Smooth muscle cell (in vitro differentiated cells): ENCODE measurements around the gene KRT78. TPM values are rescaled to one million over a fixed set of nuclear protein-coding genes. Genes with fewer than 3 reads are reported as not detected.

ENCODE experiments used
- DNase-seq: peaks from one replicate; lab custom pipeline; 2025; ENCODE audit not compliant: unreplicated experiment; lab: John Stamatoyannopoulos, UW
- H2AFZ ChIP-seq: fragments of 200-600 bp; sonication (generic); 2 replicates; pipeline ENCODE4 v1.6.0; 2016; ENCODE audit warnings: antibody characterized with exemption, low read depth, mild to moderate bottlenecking
- H3F3A ChIP-seq: fragments of 200-600 bp; sonication (generic); 2 replicates; pipeline ENCODE4 v1.6.0; 2017; ENCODE audit warnings: antibody characterized with exemption, low read depth
- H3K27ac ChIP-seq: fragments of 200-600 bp; sonication (generic); 2 replicates; pipeline ENCODE4 v1.5.1; 2016; ENCODE audit warnings: low read depth, mild to moderate bottlenecking
- H3K27me3 ChIP-seq: fragments of 200-600 bp; sonication (generic); 2 replicates; pipeline ENCODE4 v1.6.1; 2016; ENCODE audit warnings: low read depth, mild to moderate bottlenecking
- H3K36me3 ChIP-seq: fragments of 200-600 bp; sonication (generic); 2 replicates; pipeline ENCODE4 v1.5.1; 2016; ENCODE audit warnings: low read depth
- H3K4me1 ChIP-seq: fragments of 200-600 bp; sonication (generic); 2 replicates; pipeline ENCODE4 v1.5.1; 2016; ENCODE audit warnings: low read depth
- H3K4me2 ChIP-seq: fragments of 200-600 bp; sonication (generic); 2 replicates; pipeline ENCODE4 v1.6.0; 2016; ENCODE audit warnings: mild to moderate bottlenecking
- H3K4me3 ChIP-seq: fragments of 200-600 bp; sonication (generic); 2 replicates; pipeline ENCODE4 v1.5.1; 2016; ENCODE audit warnings: mild to moderate bottlenecking
- H3K79me2 ChIP-seq: fragments of 200-600 bp; sonication (generic); 2 replicates; pipeline ENCODE4 v1.6.0; 2016; ENCODE audit warnings: low read depth, mild to moderate bottlenecking
- H3K9ac ChIP-seq: fragments of 200-600 bp; sonication (generic); 2 replicates; pipeline ENCODE4 v1.6.0; 2016; ENCODE audit warnings: low read depth
- H3K9me3 ChIP-seq: fragments of 200-600 bp; sonication (generic); replicated peaks from 2 replicates; pipeline ENCODE4 v1.5.1; 2016; ENCODE audit warnings: low read depth
- H4K20me1 ChIP-seq: fragments of 200-600 bp; sonication (generic); 2 replicates; pipeline ENCODE4 v1.6.0; 2016; ENCODE audit warnings: low read depth
- WGBS: methylation state at CpG from one replicate; pipeline ENCODE4 v1.1.7; 2016; ENCODE audit warnings: low lambda C conversion rate; 5-methylcytosine and 5-hydroxymethylcytosine counted together
- polyA plus RNA-seq: library from polyadenylated mRNA; unstranded; fragments of >200 nt; fragmentation: Nextera tagmentation; extraction: Ambion mirVana; gene quantifications from 2 replicates; pipeline ENCODE4 v1.2.1, GENCODE V29; 2016
- total RNA-seq: library from RNA; depleted of rRNA; stranded (reverse); fragments of >200 nt; gene quantifications from 2 replicates; pipeline ENCODE4 v1.2.3, GENCODE V29; 2014
- TF ChIP-seq, protein P1 (sequence below): fragments of 200-600 bp; sonication (generic); IDR thresholded peaks from 2 replicates; pipeline ENCODE4 v1.5.1; 2017; ENCODE audit warnings: borderline replicate concordance, mild to moderate bottlenecking, antibody characterized with exemption; ENCODE audit not compliant: insufficient read depth, poor library complexity, severe bottlenecking

KRT78 gene
- total and polyA plus RNA-seq, 2 experiments from 2014 or later: 1.6 to 2.7 TPM

DNA sequence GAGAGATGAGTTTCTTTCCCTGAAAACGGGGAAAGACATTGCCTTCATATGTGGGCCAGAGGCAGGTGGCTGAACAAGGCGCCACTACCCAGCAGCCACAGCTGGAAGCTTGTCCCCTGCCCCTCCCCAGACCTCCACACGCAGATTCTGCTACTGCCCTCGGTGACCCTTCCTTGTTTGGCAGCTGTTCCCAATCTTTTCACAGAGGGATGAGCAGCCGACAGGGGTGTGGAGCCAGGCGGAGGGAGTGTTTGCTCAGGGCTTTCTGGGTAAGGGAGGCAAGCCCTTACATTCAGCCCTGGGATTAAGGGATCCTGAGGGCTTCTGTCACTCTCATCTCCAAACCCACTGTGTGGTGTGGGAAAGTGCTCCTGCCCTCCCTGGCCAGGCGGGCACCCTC is 30.4 kb downstream of the KRT78 start:
- Histone ChIP-seq H3K79me2 (no peaks in the 10 kb centered on the region), H2AFZ (no peak overlapping the region), H3K4me1 (peaks cover 31% of the 10 kb centered on the region), H4K20me1 (no peaks in the 10 kb centered on the region), H3K27ac (no peak overlapping the region), H3K27me3 (peaks cover 9% of the 10 kb centered on the region), H3K36me3 (no peaks in the 10 kb centered on the region), H3K9me3 (no peaks in the 10 kb centered on the region), H3K4me2 (no peak overlapping the region), H3K9ac (no peak overlapping the region), H3K4me3 (no peak overlapping the region), H3F3A (no peaks in the 10 kb centered on the region)
- TF ChIP-seq, protein P1, sequence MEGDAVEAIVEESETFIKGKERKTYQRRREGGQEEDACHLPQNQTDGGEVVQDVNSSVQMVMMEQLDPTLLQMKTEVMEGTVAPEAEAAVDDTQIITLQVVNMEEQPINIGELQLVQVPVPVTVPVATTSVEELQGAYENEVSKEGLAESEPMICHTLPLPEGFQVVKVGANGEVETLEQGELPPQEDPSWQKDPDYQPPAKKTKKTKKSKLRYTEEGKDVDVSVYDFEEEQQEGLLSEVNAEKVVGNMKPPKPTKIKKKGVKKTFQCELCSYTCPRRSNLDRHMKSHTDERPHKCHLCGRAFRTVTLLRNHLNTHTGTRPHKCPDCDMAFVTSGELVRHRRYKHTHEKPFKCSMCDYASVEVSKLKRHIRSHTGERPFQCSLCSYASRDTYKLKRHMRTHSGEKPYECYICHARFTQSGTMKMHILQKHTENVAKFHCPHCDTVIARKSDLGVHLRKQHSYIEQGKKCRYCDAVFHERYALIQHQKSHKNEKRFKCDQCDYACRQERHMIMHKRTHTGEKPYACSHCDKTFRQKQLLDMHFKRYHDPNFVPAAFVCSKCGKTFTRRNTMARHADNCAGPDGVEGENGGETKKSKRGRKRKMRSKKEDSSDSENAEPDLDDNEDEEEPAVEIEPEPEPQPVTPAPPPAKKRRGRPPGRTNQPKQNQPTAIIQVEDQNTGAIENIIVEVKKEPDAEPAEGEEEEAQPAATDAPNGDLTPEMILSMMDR: no peak
- WGBS: 50% methylated on average over 7 of the region's 7 CpGs
- no peak for DNase-seq

DNA sequence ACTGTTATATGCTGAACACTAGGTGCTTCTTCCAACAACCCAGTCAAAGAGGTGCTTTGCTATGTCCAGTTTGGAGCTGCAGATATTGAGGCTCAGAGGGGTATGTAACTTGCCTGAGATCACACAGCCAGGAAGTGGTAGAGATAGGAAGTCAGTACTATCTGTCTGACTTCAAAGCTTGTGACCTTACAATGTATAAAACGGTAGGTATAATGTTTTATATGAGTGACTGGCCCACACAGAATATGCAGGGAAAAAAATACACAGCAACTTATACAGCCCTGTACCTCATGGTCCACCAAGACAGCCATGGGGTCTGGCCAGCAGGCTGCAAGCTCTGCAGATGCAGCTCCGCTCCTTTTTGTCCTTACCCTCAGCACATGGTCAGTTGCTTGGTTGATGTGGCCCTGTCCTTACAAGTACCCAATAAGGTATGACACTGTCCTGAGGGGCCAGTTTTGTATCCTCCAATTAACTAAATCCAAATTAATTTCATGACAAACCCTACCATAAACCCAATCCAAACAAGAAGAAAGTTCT is 31.0 kb downstream of the KRT78 start:
- TF ChIP-seq, protein P1: no peak
- Histone ChIP-seq H3K27ac (no peak overlapping the region), H3F3A (no peaks in the 10 kb centered on the region), H2AFZ (no peak overlapping the region), H3K79me2 (no peaks in the 10 kb centered on the region), H3K4me3 (no peak overlapping the region), H3K27me3 (peaks cover 9% of the 10 kb centered on the region), H4K20me1 (no peaks in the 10 kb centered on the region), H3K9me3 (no peaks in the 10 kb centered on the region), H3K4me1 (peaks cover 31% of the 10 kb centered on the region), H3K9ac (no peak overlapping the region), H3K4me2 (no peak overlapping the region), H3K36me3 (no peaks in the 10 kb centered on the region)
- no peak for DNase-seq
- 85% methylated on average over 2 of the region's 2 CpGs for WGBS

DNA sequence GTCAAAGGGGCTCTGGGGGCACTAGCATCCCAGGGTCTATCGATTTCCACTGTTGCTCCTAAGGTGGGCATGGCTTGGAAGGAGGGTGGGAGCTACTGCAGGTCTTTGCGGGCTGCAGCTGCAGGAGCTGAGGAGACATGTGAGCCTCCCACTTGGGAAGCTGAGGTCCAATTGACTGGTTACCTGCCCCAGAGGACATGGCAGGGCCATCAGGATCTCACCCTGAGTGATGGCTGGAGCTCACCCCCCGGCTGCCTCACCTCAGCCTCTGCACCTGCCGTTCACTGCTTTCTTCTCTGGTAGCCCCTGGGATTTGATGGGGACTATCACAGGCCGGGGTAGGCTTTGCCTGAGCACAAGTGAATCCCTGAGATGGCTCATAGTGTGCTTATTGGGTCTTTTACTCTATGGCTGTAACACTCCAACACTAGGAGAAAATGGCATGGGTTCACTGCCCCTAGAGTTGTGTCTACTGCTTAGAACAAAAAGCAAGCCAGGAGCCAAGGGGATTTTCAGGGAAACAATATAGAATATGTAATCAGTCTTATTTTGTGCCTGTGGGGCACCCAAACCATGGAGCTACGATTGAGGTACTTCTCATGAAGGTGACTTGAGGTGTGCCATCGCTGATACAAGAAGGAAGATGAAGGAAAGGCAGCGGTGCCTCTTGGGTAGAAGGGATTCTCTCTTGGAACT is 31.6 kb downstream of the KRT78 start:
- WGBS: 94% methylated on average over 8 of the region's 8 CpGs
- no peaks in the 10 kb centered on the region for H3F3A ChIP-seq
- H4K20me1 ChIP-seq: no peaks in the 10 kb centered on the region

More for the DNA sequence above, 31.6 kb downstream of the KRT78 start:
- Histone ChIP-seq H3K4me1 (peaks cover 31% of the 10 kb centered on the region), H3K36me3 (no peaks in the 10 kb centered on the region), H3K79me2 (no peaks in the 10 kb centered on the region), H3K27me3 (peaks cover 9% of the 10 kb centered on the region), H3K9me3 (no peaks in the 10 kb centered on the region), H2AFZ (no peak overlapping the region), H3K4me2 (no peak overlapping the region), H3K4me3 (no peak overlapping the region), H3K9ac (no peak overlapping the region), H3K27ac (no peak overlapping the region)
- no peak for DNase-seq
- TF ChIP-seq, protein P1: no peak
